Umbilical cord (tissue), 2 donors: ENCODE data around the gene ANKFN1. TPM values are rescaled to one million over a fixed set of nuclear protein-coding genes. Genes with fewer than 3 reads are reported as not detected.
"Not testable (repeated sequence)": the region's sequence is repeated elsewhere in the genome, so short reads cannot be mapped to it uniquely, and the experiment has no call there.

Source experiments
- DNase-seq: peaks from one replicate; pipeline ENCODE4 v3.0.0-alpha.2; 2015; ENCODE audit warnings: low spot score
- total RNA-seq: library from RNA; depleted of rRNA; stranded (reverse); fragments of >200 nt; gene quantifications from one replicate; pipeline ENCODE4 v1.2.3, GENCODE V29; 2014; ENCODE audit warnings: low replicate concordance; ENCODE audit not compliant: insufficient read depth

ANKFN1 gene
- total RNA-seq, 1 donor from 2014 or later = 12.5 TPM

GRCh38 chr17:56288786-56289185 lies 135.5 kb downstream of the ANKFN1 start:
- DNase-seq = not testable (repeated sequence)

DNA sequence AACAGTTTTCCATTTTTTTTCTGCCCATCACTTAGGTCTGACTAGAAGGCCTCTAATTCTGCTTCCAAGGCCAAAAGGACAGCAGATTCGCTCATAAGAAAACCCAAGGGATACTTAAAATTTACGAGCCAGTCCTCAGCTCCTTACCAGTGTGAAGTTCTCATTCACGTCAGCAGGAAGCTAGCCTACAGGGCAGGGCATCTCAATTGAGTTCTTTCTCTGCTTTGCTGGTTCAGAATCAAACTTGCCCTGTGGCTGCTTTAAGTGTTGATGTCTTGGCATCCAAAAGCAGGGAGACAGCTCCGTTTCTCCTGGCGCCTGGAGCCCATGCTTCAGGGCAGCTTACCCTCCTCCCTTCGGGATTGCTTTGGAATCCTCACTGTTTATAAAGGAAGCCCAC lies 136.0 kb downstream of the ANKFN1 start:
- no peak for DNase-seq

- DNase-seq = no peak
These were observed 137.0 kb downstream of the ANKFN1 start for GRCh38 chr17:56290101-56290801.

GRCh38 chr17:56290802-56291118 lies 137.5 kb downstream of the ANKFN1 start:
- DNase-seq = no peak

DNA sequence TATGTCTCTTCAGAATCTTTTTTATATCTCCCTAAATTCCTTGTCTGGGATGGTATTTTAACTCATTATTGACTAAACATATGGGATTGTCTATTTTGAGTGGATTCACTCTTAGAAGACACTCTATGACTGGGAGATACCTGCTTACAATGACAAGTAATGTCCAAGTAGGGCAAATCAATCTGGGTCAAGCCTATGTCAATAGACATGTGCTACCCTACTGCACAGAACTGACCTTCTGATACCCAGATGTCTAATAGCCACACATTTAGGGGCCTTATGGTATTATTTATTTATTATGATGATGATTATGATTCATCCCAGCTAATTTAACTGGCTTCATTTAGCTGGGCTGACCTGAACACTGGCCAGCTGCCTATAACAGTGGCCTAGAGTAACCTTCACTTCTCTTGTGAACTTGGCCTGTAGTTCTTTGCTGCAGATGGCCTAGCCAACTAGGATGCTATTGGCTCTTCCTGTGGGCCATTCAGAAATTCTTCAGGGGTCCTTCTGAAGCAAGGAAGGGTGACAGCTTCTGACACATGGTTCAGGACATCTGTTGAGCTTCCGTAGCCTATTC lies 138.0 kb downstream of the ANKFN1 start:
- DNase-seq = no peak

- DNase-seq = peak; percentile 70
These were observed 138.7 kb downstream of the ANKFN1 start for GRCh38 chr17:56292010-56292409.

DNA sequence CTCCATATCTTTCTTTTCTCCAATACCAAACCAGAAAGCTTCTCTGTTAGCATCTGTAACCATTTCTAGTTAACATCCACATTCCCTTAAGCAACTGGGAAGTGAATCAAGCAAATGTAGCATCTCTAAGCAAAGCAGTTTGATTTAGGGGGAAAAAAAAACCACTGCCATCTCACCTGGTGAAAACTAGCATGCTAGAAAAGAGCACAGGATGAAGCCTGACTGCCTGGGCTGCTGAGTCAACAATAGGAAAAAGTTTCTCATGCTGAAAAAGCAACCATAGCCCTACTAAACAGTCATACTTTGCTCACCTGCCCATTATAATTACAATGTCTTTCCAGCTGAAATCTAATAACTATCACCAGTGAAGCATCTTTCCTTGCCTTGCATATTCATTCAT lies 139.3 kb downstream of the ANKFN1 start:
- DNase-seq = no peak

DNA sequence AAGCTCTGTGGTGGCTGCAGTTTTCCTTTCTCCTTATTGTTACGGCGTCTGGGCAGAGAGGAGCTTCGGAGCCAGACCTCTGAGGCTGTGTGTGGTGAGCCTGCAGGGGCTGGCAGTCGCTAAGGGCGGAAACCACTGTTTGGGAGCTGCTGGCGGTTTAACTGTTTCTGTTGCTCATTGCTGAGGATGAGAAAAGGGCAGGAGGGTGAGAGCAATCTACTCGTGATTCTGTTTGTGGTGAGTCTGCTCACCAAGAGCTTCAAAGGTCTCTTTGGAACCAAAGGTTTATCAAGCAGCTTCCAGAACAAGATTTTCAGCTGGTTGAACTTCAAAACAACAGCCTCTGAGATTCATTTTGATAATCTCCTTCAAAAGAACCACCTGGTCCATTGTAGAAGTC lies 143.9 kb downstream of the ANKFN1 start:
- peak; percentile 68 for DNase-seq

DNA sequence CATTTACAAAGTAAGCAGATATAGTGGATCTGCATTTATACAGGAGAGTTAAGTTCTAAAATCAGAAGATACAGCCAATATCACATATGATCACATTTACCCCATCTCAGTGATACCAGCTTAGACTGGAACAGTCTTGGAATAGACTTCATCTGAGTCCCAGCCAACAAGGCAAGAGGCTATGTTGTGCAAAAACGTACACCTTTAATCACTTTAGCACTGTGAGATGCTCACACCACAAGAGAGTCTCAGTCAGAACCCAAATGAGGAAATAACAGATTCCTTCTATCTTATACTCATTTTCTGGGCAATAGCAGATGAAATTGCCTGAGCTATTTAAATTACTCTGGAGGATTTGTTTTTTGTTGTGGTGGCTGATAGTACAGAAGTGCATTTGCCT lies 145.6 kb downstream of the ANKFN1 start:
- no peak for DNase-seq

DNA sequence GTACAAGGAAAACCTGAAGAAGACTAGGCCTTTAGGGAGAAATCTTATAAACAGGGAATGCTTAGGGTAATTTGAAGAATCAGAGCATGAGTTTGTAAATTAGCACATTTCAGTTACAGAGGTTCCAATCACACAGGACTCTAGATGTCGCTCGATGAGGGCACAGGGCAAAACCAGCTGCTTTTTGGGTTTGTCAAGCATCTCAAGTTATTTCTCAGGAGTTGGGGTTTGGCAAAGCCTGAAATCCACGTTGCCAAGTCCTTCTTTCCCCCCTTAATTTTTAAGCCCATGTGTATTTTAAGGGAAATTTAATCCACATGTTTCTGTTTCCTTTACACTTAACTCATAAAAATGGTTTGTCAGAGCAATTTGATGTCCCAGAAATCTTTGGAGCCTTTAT lies 146.9 kb downstream of the ANKFN1 start:
- DNase-seq = no peak

GRCh38 chr17:56305007-56305406 lies 151.7 kb downstream of the ANKFN1 start:
- no peak for DNase-seq

DNA sequence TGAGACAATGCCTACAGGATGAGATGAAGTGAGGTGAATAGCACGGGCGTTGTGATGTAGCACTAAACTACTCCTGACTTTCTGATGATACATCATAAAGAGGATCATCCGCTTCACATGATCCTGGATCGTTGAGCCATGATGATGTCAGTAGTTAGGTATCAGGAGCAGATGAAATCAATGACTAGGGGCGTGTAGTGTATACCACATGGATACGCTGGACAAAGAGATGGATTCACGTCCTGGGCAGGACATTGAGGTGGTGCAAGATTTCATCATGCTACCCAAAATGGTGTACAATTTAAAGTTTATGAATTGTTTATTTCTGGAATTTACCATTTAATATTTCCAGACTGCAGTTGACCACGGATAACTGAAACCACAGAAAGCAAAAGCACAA lies 156.6 kb downstream of the ANKFN1 start:
- no peak for DNase-seq

GRCh38 chr17:56310782-56311181 lies 157.5 kb downstream of the ANKFN1 start:
- DNase-seq = no peak

DNA sequence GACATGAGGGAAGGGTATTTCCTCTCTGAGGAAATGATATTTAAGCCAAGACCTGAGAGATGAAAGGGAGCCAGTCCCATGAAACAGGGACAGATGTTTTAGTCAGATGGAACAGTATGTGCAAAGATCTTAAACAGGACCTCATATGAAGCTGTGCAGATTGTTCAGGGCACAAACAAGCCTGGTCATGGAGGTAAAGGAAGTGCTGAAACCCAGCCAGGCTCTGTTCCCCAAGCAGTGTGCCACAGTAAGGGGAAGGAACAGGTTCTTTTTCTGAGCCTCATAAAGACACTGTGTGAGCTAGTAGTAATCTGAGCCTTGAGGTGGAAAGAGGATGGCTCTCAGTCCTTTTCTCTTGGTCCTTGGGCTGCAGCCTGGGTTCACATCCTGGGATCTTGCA lies 159.9 kb downstream of the ANKFN1 start:
- no peak for DNase-seq

- DNase-seq = no peak
These were observed 160.8 kb downstream of the ANKFN1 start for GRCh38 chr17:56314026-56314425.

- DNase-seq = no peak
These were observed 161.8 kb downstream of the ANKFN1 start for GRCh38 chr17:56314984-56315602.

DNA sequence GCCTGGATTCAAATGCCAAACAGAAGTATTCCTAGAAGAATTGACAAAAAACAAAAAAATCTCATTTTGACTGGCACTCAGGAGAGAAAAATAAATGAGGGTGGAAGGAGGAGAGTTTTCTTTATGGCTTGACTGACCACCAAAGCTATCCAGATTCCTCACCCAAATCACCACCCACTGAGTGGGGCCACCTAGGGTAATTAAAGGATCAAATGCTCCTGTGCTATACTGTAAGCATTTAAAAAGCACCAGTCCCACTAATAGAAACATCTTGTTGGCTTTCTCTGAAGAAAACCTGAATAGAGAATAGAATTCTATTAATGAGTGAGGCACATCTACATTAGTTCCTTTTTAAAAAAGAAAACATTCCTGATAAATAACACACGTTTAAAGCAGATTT lies 163.3 kb downstream of the ANKFN1 start:
- no peak for DNase-seq

DNA sequence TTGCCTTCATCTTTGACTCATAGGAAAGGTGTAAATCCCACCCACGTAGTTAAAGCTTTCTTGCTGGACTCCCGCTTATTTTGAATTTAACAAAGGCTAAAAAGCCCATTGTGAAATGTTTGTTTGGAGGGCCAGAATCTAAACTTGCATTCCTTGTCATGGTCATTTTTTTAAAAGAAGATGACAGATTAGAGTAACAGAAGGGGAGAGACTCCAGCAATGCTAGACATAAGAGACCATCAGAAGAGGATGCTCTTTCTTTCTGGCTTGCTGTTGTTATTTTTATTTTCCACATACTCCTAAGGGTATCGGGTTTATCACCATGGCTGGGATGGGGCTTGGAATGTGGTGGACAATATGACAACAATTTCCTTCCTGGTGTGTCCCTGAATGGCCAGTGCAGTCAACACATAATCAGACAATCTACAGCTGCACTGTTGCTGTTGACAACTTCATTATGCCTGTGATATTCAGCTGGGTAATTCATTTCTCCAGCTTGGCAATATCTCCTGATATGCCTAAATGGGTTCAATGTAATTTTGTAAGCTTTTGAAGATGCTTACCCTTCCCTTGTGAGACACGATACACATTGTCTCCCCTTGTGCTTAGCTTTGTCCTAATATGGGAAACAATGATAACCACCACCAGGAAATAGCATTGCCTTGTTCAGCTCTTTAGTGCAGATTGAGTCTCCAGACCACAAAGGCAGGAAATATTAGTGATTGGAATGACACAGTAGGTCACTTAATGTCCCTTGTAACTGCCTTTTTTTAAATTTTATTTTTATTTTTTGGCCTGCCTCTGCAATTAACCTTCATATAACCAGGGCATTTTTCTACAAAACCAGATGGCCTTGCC lies 164.3 kb downstream of the ANKFN1 start:
- no peak for DNase-seq

DNA sequence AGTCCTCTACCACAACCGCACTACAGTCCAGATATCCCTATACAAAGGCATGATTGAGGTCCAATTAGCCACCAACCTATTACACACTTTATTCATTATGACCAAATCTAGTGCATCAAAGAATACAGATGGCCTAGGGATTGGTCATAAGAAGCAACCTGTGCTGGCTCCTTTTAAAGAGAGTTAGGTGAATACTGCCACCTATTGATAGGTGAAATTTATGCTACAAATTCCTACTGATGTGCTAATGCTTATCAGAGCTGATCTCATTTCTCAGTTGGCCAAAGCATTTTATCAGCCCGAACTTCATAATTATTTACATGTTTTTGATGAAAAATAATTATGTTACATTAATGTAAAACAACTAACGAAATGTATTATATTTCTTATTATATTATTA lies 166.3 kb downstream of the ANKFN1 start:
- peak; percentile 66 for DNase-seq

GRCh38 chr17:56320443-56320842 lies 167.2 kb downstream of the ANKFN1 start:
- DNase-seq = no peak

- peak; percentile 38 for DNase-seq
These were observed 169.7 kb downstream of the ANKFN1 start for GRCh38 chr17:56322991-56323390.

DNA sequence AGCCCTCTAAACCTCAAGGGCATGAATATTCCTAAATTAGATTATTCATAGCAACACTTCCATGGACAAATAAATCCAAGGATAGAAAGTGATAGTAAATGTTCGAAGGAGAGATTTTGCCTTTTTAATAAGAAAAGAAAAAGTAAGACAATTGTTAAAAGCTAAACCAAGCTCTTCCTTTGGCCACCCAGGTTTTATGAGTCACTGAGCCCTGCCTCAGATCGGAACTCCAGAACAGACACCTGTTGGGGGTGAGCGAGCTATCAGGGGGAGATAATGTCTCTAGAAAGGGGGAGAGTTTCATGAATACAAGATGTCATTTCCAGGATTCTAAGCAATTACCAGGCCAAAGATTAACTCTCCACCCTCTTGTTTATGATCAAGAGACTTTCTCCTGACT lies 171.4 kb downstream of the ANKFN1 start:
- DNase-seq = no peak
